ENCODE data around the gene CACNB1.
A peak's percentile ranks its signal among the peaks of the same experiment; 100 is the strongest.

The CACNB1 gene

DNA sequence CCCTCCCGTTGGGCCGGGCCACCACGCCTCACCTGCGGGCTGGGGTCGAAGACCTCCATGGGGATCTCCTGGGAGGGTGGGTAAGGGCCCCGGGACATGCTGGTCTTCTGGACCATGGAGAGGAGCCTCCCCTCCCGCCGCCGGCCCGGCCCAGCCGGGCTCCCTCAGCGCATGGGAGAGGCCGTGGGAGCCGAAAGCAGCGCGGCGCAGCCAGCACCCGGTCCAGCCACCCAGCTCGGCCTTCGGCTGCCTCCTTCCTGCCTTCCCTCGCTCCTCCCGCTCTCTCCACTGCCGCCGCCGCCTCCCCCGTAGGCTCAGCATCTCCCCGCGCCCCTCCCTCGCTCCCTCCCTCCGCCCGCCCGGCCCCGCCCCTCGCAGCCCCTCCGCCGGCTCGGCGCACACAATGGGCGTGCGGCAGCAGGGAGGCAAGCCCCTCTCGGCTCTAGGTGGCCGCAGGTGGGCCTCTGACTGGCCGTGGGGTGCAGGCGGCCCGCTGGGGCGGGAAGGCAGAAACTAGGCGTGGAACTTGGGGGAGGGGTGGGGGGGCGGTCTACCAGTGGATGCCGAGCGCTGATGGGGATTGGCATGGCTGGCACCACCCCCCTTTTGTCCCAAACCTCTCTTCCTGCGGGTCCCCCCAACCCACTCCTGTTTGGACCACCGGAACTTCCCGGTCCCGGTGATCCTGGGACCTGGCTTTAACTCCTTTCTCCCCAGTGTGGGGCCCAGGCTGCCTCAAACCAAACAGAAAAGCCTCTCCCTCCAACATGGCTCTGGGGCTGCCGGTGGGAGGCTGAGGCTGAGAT lies at the start of gene CACNB1:
CACNB1 (minus strand) TSS at position 290 of the 806 bp plus-strand sequence; CDS start at position 116, 174 bp downstream.
- peak in 1 of 2 experiments; percentile 60 for DNase-seq

GRCh38 chr17:39246274-39246673 lies 48.8 kb upstream of the CACNB1 start:
- no peak for DNase-seq

GRCh38 chr17:39244600-39245570 lies 47.4 kb upstream of the CACNB1 start:
- DNase-seq = peak; percentile 63 to 74

- DNase-seq = no peak
Observed at GRCh38 chr17:39244016-39244599, 46.6 kb upstream of the CACNB1 start.

GRCh38 chr17:39243155-39243554 lies 45.7 kb upstream of the CACNB1 start:
- DNase-seq = no peak

DNA sequence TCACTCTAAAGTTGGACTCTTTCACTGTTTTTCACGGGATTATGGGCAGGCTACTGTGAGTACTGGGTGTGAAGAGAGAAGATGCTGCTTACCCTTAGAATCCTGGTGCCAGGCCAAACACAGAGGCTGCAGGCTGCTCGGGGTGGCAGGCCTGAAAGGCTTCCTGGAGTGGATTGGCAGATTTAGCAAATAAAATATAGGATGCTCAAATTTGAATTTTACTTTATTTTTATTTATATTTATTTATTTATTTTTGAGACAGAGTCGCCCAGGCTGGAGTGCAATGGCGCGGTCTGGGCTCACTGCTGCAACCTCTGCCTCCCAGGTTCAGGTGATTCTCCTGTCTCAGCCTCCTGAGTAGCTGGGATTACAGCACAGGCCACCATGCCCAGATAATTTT lies 43.2 kb upstream of the CACNB1 start:
- no peak for DNase-seq

DNA sequence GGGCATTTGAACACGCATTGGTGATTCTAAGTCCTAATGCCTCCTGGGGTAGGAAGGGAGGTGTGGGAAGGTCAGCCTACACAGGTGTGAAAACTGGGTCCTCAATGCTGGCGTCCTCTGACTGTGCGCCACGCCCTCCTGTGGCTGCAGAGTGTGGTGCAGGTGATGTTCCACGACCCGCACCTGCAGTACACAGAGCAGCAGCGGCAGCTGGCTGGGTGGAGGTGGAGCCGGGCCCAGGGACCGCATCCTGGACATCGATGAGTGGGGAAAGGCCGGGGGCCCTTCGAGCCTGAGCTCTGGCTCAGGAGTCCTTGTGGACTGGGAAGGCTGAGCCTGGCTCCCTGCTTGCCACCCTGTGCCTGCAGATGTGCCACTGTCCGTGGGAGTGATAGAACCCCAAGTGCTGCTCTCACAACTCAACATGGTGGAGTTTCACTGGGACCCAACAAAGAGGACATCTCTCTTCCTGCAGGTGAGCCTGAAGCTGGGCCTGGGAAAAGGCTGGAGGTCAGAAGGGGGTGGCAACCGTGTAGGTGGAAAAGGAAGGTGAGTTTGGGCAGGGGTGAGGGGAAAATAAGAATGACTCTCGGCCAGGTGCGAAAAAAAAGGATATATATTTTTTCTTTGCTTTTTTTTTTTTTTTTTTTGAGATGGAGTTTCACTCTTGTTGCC lies 42.3 kb upstream of the CACNB1 start:
- DNase-seq = no peak

DNA sequence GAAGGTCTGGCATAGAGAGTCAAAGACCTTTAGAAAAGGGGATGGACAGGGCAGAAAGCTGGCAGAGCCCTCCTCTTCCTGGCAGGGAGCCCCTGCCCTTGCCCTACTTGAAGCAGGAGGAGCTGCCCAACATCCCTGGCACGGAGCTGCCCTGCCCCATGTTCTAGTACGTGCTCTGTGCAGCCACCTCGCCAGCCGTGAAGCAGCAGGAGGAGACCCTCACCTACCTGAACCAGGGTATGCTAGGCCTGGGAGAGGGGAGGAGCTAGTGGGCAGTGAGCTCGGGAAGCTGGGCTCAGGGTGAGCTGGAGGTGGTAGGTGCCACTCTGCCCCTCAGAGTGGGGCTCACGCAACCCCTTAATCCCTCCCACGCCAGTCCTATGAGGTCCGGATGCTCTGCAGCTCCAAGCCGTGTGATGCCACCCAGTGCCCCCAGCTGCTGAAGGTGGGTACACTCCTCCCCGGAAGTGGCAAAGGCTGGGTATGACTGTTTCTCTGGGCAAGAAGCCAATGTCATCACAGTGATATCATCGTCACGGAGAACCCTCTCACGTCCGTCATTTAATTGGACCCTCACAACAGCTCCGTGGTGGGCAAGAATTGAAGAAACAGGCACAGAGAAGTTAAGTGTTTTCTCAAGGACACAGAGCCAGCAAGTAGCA lies 41.0 kb upstream of the CACNB1 start:
- DNase-seq = no peak

DNA sequence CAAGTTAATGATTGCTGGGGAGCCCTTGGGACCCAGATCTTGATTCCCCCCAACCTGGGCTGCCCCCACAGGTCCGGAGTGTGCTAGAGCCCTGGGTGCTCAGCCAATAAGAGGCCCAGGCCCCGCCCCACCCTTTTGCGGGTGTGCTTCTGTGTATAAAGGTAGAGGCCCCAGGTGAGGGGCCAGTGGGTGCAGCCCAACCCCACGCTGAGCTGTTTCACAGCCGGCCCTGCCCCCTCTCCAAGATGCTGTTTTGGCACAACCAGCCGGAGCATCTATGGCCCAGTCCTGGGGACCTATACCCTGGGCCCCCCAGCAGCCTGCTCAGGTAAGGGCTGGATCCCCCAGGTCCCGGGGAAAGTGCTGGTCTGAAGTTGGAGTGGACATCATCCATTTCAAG lies 40.1 kb upstream of the CACNB1 start:
- DNase-seq = no peak

GRCh38 chr17:39236981-39237441 lies 39.5 kb upstream of the CACNB1 start:
- DNase-seq = no peak

DNA sequence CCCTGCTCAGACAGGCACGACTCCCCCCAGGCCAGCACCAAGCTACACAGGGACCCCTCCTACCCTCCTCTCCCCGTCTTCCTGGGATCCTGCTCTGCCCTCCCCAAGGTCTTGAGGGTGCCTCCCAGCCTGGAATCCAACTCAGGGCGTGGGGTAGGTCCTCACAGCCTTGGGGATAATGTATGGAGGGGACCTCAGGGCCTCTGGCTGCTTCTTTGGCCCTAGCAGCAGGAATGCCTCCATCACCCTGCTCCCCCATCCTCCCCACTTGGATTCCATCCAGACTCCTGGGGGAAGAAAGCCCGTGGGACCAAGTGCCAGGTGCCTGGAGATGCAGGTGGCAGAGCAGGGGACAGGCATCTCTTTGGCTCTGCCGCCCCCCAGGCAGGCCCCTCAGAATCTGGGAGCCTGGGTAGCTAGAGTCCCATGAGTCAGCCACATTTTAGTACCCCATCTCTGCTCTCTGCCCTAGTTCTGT lies 39.0 kb upstream of the CACNB1 start:
- no peak for DNase-seq

DNA sequence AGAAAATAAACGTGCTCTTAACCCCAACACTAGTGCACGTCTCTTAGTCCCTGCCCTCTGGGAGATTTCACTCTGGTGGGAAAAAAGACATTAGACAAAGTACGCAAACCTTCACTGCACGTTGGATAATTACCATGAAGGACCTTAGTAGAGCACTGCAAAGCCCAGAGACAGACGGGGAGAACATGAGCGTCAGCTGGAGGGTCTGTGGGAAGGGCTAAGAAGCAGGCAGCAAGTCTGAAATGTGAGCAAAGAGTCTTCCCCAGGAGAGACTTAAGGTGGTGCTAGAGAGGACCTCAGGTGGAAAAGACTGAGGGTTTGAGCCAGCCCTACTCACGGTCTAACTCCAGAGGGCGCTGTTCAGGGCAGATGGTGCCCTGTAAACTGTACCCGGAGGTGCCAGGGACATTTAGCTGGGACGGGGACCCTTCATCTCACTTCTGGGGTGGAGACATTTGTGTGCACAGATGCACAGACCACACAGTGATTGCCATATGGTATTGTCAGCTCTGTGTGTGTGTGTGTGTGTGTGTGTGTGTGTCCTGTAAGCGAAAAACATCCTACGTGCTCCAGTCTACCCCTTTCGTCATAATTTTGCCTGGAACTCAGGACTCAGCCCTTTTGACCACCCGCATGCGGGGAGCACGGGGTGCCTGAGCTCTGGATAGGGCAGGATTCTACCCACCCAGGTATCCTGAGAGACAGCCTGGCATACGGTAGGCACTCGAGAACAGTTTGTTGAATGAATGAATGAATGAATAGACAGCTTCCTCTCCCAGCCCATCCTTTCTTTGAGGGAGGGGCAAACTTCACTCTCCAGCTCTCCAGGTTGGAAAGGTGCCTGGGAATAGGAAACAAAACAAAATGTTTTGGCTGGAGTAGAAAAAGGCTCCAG lies 38.3 kb upstream of the CACNB1 start:
- no peak for DNase-seq

- DNase-seq = no peak
Observed at GRCh38 chr17:39231591-39232551, 34.4 kb upstream of the CACNB1 start.

- no peak for DNase-seq
Observed at GRCh38 chr17:39231091-39231561, 33.7 kb upstream of the CACNB1 start.

DNA sequence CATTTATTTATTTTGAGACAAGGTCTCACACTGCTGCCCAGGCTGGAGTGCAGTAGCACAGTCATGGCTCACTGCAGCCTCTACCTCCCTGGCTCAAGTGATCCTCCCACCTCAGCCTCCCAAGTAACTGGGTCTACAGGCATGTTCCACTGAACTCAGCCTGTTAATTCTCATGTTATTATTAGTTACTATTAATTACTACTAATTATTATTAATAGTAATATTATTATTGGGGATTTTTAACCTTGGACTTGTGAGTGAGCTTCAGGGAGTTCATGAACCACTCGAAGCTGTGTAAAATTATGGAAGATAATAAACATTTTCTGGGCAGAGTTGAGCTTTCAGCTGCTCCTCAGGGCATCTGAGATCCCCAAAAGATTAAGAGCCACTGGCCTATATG lies 32.9 kb upstream of the CACNB1 start:
- DNase-seq = no peak

GRCh38 chr17:39229274-39229913 lies 31.9 kb upstream of the CACNB1 start:
- no peak for DNase-seq

GRCh38 chr17:39227364-39227919 lies 30.0 kb upstream of the CACNB1 start:
- no peak for DNase-seq

GRCh38 chr17:39225959-39226683 lies 28.7 kb upstream of the CACNB1 start:
- no peak for DNase-seq
